Stimulated activated CD8-positive, alpha-beta memory T cell treated with anti-CD3 and anti-CD28 coated beads, Interleukin-12 subunit alpha, Interleukin-12 subunit beta, amount 100 ng/mL, for 24 hours (primary cell): ENCODE measurements around the gene DSCAM.

Source experiments
- DNase-seq: peaks from one replicate; pipeline ENCODE4 v3.0.0-alpha.2; 2020; ENCODE audit errors: extremely low read depth

The DSCAM gene

DNA sequence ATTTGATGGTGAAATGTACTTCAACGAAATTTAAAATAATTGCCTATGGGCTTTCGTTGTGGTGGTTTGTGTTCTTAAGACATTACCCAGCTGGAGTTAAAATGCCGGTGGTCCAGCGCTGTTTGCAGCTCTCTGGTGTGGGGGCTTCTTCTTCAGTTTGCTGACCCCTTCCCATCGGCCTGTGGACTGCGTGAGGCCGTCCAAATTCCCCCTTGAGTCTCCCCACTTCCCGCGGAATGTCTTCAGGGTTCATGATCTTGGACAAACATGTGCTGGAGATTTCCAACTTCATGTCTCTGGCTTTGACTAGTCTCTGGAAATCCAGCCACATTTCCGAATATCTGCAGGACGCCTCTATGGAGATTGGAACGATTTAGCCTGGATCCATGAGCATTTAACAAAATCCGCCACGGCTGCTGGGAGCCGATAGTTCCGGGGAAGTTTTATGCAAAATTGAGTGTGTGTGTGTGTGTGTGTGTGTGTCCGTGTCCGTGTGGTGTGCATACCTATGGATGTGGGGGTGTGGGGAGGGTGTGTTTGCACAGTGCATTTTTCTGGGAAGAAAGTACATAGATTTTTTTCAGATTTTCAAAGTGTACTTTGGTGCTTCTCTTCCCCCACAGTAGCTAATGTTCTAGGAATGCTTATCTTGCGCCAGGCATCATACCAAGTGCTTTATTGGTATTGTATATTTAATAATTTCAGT, 862.5 kb downstream of the DSCAM start:
- no peak for DNase-seq

GRCh38 chr21:39980241-39980820, 866.6 kb downstream of the DSCAM start:
- no peak for DNase-seq

GRCh38 chr21:39979321-39979720, 867.6 kb downstream of the DSCAM start:
- no peak for DNase-seq

DNA sequence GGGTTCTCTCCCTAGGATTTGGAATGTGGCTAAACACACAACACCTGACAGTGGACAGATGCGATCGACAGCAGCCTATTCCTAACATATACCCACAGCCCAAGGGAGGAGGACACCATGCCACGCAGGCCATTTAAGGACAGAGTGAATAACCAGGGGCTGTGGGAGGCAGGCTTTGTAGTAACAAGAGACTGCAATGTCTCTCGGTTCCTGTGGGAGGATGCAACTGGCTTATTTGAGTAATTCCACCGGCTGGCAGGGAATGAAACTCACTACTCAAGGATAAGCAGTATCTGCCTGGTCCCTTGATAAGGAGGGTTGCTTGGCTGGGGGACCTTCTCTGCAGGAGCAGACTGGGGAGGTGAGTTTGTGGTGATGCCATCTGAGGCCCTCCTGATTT, 870.2 kb downstream of the DSCAM start:
- no peak for DNase-seq

DNA sequence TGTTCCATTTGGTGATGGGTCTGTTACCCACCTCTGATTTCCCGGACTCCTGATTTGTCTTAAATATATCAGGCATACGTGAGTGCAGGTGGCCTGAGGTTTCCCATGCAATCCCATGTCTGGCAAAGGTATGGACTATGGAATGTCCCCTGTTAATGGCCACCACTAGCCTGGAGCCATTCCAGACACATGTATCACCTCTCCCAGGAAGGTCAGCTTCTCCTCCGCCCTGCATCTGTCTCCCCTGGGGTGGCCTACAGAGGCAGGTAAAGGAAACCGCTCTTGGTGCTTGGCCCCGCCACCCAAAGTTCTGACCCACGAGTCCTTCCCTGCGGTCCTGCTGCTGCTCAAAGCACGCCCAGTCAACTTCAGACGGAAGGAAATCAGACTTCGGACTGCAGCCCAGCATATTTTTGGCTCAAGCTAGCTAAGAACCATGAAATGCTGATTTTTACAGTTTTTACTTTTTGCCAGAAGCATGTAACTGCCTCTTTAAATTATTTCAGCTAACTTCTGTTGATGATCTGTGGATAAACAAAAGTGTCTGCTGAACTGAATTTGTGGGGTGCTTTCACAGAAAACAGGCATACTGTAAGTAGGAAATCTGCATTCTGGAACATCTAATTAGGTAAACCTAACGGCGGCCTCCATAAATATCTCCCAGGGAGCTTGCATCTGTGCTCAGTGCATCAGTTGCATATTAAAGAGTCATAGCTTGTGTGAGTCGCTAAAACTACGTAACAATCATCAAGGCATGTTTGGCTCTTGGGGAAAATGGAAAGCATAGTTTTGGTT, 873.8 kb downstream of the DSCAM start:
- no peak for DNase-seq

DNA sequence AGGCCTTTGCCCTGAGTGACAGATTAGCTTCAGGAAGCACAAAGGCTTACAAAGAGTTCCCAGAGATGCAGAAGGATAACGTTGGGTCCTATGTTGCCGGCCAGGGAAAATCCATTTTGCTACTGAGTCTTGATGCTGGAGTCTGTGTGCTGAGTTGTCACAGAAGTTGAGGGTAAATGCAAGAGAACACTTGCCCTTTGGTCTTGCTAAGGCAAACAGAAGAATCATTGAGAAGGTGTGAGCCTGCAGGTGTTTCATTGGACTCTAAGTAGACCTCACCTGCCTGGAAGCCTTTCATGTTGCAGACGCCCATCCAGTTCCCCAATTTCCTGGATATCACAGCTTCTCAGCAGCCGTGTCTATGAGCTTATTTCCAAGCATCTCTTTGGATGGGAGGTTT, 874.5 kb downstream of the DSCAM start:
- DNase-seq, result no peak

GRCh38 chr21:39971956-39972355, 875.0 kb downstream of the DSCAM start:
- no peak for DNase-seq

DNA sequence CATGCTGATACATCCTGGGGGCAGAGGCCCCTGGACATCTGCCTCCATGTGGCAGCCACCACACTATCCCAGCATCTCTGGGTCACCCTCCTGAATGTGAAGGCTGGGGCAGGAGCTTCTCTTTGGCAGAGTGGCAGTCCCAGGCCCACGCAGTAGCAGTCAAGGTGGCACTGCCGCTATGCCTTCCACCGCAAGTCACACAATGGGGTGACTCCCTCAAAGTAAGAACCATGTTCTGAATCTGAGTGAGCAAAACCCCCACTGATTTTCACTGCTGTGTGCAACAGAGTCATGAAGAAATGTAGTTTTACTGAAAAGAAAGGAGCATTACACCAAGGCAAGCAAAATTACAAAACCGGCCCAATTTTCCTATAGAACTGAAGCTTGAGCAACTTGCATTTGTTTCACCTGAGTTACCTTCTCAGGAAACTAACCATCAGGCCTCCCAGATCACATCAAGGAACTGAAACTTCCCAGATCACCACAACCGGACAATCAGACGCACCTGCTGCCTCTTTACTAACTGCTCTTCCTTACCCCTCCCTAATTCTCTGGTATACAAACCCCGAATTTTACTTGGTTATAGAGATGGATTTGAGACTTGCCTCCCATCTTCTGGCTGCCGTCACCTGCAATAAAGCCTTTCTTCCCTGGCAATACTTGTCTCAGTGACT, 877.1 kb downstream of the DSCAM start:
- DNase-seq, result no peak

- no peak for DNase-seq
Observed at GRCh38 chr21:39968010-39968409, 878.9 kb downstream of the DSCAM start.

- DNase-seq, result no peak
Observed at GRCh38 chr21:39966786-39967185, 880.2 kb downstream of the DSCAM start.

DNA sequence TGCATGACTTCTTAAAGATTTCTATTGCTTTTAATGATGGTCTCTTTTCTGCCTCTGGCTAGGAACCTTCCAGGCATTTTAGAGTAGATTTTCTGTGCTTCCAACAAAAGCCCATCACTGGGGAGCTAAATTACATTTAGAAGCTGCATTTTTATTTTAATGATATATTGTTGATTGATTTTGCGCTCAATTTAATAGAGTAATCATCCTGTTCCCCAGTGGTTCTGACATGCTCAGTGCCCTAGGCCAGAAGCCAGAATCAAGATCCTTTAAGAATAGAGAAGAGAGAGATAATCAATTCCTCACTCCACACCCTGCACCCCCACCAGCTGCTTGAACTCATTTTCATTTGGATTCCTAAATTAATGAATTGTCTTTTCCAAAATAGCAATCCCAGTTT, 881.9 kb downstream of the DSCAM start:
- no peak for DNase-seq

GRCh38 chr21:39961251-39961650, 885.7 kb downstream of the DSCAM start:
- no peak for DNase-seq
